Fibroblast of lung (primary cell): Measurements from ENCODE around the gene MTMR1. TPM values are rescaled to one million over a fixed set of nuclear protein-coding genes. Genes with fewer than 3 reads are reported as not detected.

Experiments used
- DNase-seq, 2 donors: peaks; one replicate each; pipeline versions ENCODE4 v3.0.0 to v3.0.0-alpha.2; 2010; ENCODE audit warnings: low read depth in 2 of 2
- H2AFZ ChIP-seq: 2 replicates; pipeline ENCODE4 v1.5.1; 2012; ENCODE audit warnings: low read length, control low read depth, inconsistent platforms
- H3K27ac ChIP-seq: 2 replicates; pipeline ENCODE4 v1.5.1; 2011; ENCODE audit warnings: low read length, control low read depth; ENCODE audit not compliant: insufficient read depth
- H3K27me3 ChIP-seq: 2 replicates; pipeline ENCODE4 v1.5.1; 2011; ENCODE audit warnings: mild to moderate bottlenecking, low read length; ENCODE audit not compliant: control insufficient read depth, insufficient read depth
- H3K36me3 ChIP-seq: 2 replicates; pipeline ENCODE4 v1.5.1; 2011; ENCODE audit warnings: low read length; ENCODE audit not compliant: control insufficient read depth, insufficient read depth
- H3K4me1 ChIP-seq: 2 replicates; pipeline ENCODE4 v1.5.1; 2011; ENCODE audit warnings: low read length; ENCODE audit not compliant: control insufficient read depth, insufficient read depth; ENCODE audit errors: extremely low read depth
- H3K4me2 ChIP-seq: 2 replicates; pipeline ENCODE4 v1.5.1; 2011; ENCODE audit warnings: low read length, control low read depth; ENCODE audit not compliant: insufficient read depth; ENCODE audit errors: extremely low read depth
- H3K4me3 ChIP-seq, 4 experiments: fragments of 200-600 bp in 1 of 4; sonication (generic) in 1 of 4; replicated peaks in 1 of 4; 2 replicates each; pipeline ENCODE4 v1.5.1; 2011 to 2016; ENCODE audit warnings: low read length in 4 of 4, low read depth in 3 of 4, mild to moderate bottlenecking in 3 of 4, control low read depth in 2 of 4, inconsistent platforms in 1 of 4, mixed read lengths in 1 of 4; ENCODE audit not compliant: insufficient read depth in 1 of 4; ENCODE audit errors: control extremely low read depth in 1 of 4
- H3K79me2 ChIP-seq: 2 replicates; pipeline ENCODE4 v1.5.1; 2012; ENCODE audit warnings: mild to moderate bottlenecking, low read length, inconsistent platforms; ENCODE audit not compliant: control insufficient read depth, insufficient read depth
- H3K9ac ChIP-seq: 2 replicates; pipeline ENCODE4 v1.5.1; 2011; ENCODE audit warnings: mild to moderate bottlenecking, low read length, control low read depth; ENCODE audit not compliant: insufficient read depth
- H3K9me3 ChIP-seq: 2 replicates; pipeline ENCODE4 v1.5.1; 2012; ENCODE audit warnings: low read depth, low read length; ENCODE audit not compliant: control insufficient read depth, insufficient read depth
- H4K20me1 ChIP-seq: 2 replicates; pipeline ENCODE4 v1.5.1; 2011; ENCODE audit warnings: low read length; ENCODE audit not compliant: control insufficient read depth, insufficient read depth; ENCODE audit errors: extremely low read depth
- EZH2 ChIP-seq: IDR thresholded peaks from 2 replicates; pipeline ENCODE4 v1.5.1; 2012; ENCODE audit warnings: low read length, control low read depth, mild to moderate bottlenecking; ENCODE audit errors: missing control alignments
- polyA plus RNA-seq, 2 donors: library from polyadenylated mRNA; depleted of rRNA in 1 of 2; stranded (reverse) in 1 of 2; unstranded in 1 of 2; fragments of >200 nt; gene quantifications; 2 replicates each; pipeline ENCODE4 v1.2.1, GENCODE V29; 2011 to 2012; ENCODE audit warnings: missing spikeins in 1 of 2
- total RNA-seq: library from RNA; depleted of rRNA; stranded (reverse); fragments of >200 nt; gene quantifications from 2 replicates; pipeline ENCODE4 v1.2.1, GENCODE V29; 2014
- TF ChIP-seq, protein P1 (sequence below), 2 donors: IDR thresholded peaks in 1 of 2; conservative IDR thresholded peaks in 1 of 2; 1 replicate in 1 of 2; 2 replicates in 1 of 2; pipeline ENCODE4 v1.5.1; 2011 to 2012; ENCODE audit warnings: low read length in 2 of 2, control low read depth in 1 of 2, inconsistent platforms in 1 of 2, low read depth in 1 of 2, mild to moderate bottlenecking in 1 of 2

Gene MTMR1
- total and polyA plus RNA-seq, 2 donors (not counting 1 experiment from before 2014, with no cell fraction given) = 22.3 to 28.1 TPM

GRCh38 chrX:150719621-150720020 lies 26.4 kb downstream of the MTMR1 start:
- no peaks in the 10 kb centered on the region for H3K4me1 ChIP-seq
- H3K4me3 ChIP-seq = no peak overlapping the region
- no peak overlapping the region for H3K9ac ChIP-seq
- no peaks in the 10 kb centered on the region for H3K36me3 ChIP-seq
- no peak overlapping the region for H2AFZ ChIP-seq
- no peak for DNase-seq
- H3K4me2 ChIP-seq = no peak overlapping the region
- H3K79me2 ChIP-seq = no peaks in the 10 kb centered on the region
- no peaks in the 10 kb centered on the region for H3K9me3 ChIP-seq
- H4K20me1 ChIP-seq = no peaks in the 10 kb centered on the region
- H3K27ac ChIP-seq = no peak overlapping the region
- TF ChIP-seq EZH2 = no peak
- TF ChIP-seq, protein P1, sequence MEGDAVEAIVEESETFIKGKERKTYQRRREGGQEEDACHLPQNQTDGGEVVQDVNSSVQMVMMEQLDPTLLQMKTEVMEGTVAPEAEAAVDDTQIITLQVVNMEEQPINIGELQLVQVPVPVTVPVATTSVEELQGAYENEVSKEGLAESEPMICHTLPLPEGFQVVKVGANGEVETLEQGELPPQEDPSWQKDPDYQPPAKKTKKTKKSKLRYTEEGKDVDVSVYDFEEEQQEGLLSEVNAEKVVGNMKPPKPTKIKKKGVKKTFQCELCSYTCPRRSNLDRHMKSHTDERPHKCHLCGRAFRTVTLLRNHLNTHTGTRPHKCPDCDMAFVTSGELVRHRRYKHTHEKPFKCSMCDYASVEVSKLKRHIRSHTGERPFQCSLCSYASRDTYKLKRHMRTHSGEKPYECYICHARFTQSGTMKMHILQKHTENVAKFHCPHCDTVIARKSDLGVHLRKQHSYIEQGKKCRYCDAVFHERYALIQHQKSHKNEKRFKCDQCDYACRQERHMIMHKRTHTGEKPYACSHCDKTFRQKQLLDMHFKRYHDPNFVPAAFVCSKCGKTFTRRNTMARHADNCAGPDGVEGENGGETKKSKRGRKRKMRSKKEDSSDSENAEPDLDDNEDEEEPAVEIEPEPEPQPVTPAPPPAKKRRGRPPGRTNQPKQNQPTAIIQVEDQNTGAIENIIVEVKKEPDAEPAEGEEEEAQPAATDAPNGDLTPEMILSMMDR (conservative IDR thresholded peaks at IDR 0.05 in 1 of 2, IDR thresholded peaks at IDR 0.05 in 1 of 2; ENCODE audit: low read depth in 1 of 2, low read length in 2 of 2) = no peak
- no peaks in the 10 kb centered on the region for H3K27me3 ChIP-seq

DNA sequence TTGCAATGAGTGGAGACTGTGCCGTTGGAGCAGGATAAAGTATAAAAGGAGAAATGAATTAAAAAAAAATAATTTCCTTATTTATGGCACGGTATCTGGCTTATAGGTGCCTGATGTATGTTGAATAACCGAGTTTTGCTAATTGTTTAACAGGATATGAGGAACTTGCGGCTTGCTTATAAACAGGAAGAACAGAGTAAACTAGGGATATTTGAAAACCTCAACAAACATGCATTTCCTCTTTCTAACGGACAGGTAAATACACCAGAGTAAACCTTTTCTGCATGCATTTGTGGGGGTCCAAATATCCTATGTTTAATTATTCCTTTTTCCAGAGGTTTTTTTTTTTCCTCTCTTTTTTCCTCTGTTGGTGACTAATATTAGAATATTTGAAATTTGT lies 36.8 kb downstream of the MTMR1 start:
- no peak overlapping the region for H3K4me3 ChIP-seq
- no peaks in the 10 kb centered on the region for H3K79me2 ChIP-seq
- no peaks in the 10 kb centered on the region for H3K9me3 ChIP-seq
- no peak overlapping the region for H2AFZ ChIP-seq
- no peaks in the 10 kb centered on the region for H3K27me3 ChIP-seq
- no peaks in the 10 kb centered on the region for H4K20me1 ChIP-seq
- peaks cover 3% of the 10 kb centered on the region for H3K4me1 ChIP-seq
- no peaks in the 10 kb centered on the region for H3K36me3 ChIP-seq
- TF ChIP-seq EZH2 = no peak
- TF ChIP-seq, protein P1 (conservative IDR thresholded peaks at IDR 0.05 in 1 of 2, IDR thresholded peaks at IDR 0.05 in 1 of 2; ENCODE audit: low read depth in 1 of 2, low read length in 2 of 2) = no peak
- no peak overlapping the region for H3K9ac ChIP-seq
- no peak overlapping the region for H3K27ac ChIP-seq
- no peak overlapping the region for H3K4me2 ChIP-seq
- DNase-seq = no peak

DNA sequence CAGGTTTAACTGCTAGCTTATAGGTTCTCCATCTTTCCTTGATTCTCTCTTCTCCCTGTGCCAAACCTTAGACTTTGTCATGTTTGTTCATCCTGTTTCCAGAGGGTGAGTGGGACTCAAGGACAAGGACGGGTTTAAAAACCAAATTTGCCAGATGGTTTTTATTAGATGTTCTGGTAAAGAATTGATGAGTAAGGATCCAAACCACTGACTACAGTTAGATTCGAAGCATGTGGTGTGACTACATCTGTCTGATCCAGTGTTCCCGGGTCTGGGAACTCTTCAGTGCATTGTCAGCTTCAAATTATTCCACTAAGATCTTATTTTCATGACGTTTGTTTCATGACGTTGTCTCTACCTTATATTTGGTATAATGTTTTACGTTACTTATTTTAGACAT lies 37.5 kb downstream of the MTMR1 start:
- H3K27me3 ChIP-seq = no peaks in the 10 kb centered on the region
- no peaks in the 10 kb centered on the region for H3K9me3 ChIP-seq
- H3K9ac ChIP-seq = no peak overlapping the region
- H3K4me2 ChIP-seq = no peak overlapping the region
- no peaks in the 10 kb centered on the region for H3K79me2 ChIP-seq
- no peak overlapping the region for H3K4me3 ChIP-seq
- no peak overlapping the region for H3K27ac ChIP-seq
- peak; percentile 37 to 52 for DNase-seq
- H2AFZ ChIP-seq = no peak overlapping the region
- TF ChIP-seq EZH2 = no peak
- TF ChIP-seq, protein P1 (conservative IDR thresholded peaks at IDR 0.05 in 1 of 2, IDR thresholded peaks at IDR 0.05 in 1 of 2; ENCODE audit: low read depth in 1 of 2, low read length in 2 of 2) = no peak
- H3K4me1 ChIP-seq = peaks cover 3% of the 10 kb centered on the region
- no peaks in the 10 kb centered on the region for H4K20me1 ChIP-seq
- no peaks in the 10 kb centered on the region for H3K36me3 ChIP-seq
